Activated CD4-positive, alpha-beta T cell treated with anti-CD3 and anti-CD28 coated beads for 48 hours (primary cell): ENCODE results near the gene SLC25A43.
A peak's percentile ranks its signal among the peaks of the same experiment; 100 is the strongest.

Experiments
- DNase-seq: peaks from one replicate; pipeline ENCODE4 v3.0.0-alpha.2; 2020

SLC25A43 gene

DNA sequence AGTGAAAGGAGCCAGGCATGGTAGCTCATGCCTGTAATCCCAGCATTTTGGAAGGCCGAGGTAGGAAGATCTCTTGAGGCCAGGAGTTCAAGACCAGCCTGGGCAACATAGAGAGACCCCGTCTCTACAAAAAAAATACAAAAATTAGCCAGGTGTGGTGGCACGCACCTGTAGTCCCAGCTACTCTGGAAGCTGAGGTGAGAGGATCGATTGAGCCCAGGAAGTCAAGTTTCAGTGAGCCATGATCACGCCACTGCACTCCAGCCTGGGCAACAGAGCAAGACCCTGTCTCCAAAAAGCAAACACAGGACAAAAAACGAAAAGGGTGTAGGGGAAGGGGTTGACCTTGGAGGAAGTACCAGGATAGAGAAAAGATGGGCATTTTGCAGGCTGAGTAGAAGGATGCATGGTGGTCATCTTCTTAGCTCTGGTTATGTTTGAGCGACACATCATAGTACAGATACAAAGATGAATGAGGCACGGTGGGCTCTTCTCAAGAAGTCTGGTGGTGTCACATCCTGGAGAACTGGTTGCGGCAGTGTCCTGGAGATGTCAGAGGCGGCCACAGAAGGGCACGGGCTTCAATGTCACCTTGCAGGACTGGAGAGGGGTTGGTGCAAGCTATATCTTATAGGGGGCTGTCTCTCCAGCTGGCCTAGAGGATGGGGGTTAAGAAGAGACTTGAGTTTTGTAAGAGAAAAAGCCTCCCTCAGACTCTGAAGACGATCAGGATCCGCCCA lies 101.1 kb downstream of the SLC25A43 start:
- DNase-seq, result no peak

DNA sequence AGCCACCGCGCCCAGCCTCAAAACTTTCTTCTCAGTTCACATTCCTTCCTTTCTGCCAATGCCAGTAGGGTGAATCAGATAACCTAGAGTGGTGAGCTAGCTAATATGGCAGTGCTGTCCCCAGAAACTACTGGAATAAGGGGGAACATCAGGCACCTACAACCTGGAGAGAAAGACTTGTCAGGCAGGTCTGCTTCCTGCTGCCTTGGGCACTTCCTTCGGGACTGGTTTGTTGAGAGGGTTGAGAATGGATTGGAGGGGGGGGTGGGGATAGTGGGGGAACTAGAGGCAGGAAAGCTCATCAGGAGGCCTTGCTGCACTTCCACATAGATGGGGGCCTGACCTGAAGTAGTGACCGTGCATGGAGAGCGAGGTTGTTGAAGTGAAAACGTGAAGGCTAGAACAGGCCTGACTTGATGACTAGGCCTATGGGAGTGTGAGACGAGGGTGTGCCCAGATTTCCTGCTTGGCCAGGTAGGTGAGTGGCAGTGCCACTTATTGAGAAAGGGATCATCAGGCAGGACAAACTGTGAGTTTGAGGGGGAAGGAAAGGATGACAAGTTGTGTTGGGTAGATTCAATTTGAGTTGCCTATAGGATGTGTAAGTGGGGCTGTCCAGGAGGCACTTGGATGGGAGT lies 102.5 kb downstream of the SLC25A43 start:
- DNase-seq, result no peak

DNA sequence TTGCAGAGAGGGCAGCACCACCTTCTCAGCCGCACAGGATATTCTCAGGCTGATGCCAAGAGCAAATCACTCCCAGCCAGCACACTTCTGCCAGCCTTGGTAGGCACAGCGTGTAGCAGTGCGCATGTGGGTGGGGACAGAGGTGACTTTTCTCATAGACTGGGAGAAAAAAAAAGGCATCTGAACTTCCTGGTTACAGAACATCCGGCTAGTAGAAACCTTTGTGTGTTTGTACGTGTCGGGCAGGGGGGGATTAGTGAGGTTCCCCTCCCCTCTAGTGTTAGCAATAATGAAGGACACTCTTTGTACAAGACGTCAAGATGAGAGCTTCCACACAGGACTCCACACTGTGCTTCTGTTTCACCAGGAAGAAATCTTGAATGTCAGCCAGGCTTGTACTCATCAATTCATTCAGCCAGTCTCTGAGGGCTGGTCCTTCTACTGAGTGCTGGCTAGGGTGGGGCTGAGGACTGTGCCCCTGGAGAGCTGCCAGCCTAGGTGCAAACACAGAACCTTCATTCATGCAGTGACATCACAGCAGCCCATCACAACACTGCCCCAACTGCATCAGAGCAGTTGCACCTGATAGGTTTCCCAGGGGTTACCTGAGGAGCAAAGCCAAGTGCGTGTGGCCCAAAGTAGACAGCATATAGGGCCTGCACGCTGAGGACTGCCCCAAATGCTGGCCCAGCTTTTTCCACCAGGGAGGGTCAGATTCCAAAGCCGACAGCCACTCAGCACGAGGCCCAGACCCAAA lies 103.8 kb downstream of the SLC25A43 start:
- DNase-seq, result peak; percentile 9

DNA sequence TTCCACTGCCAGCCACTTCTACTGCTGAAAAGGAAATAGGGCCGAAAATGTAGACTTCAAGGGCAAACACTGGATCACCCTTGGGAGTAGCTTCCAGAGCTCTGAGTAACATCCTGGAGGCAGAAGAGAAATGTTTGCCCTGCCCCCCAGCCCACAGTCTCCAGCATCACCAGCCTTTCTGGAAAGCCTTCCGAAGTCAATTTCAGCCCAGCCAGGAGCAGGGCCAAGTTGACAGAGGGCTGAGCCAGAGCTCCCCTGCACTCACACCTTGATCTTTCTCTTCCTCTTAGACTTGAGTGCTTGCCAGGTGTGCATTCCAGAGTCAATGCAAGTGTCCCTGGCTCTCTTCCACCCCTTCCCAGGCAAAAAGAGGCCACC lies 104.3 kb downstream of the SLC25A43 start:
- DNase-seq, result no peak
